ENCODE results near the gene RIPK4. TPM values are rescaled to one million over a fixed set of nuclear protein-coding genes. Genes with fewer than 3 reads are reported as not detected.

Gene RIPK4
- total RNA-seq, 1 experiment from 2014 or later: 24.1 TPM

- peaks cover 5% of the 10 kb centered on the region for H3K36me3 ChIP-seq (ENCODE audit: control insufficient read depth, insufficient read depth, low read length)
- Mint-ChIP-seq H3K27ac (ENCODE audit: unreplicated experiment) (no peak overlapping the region), H3K9me3 (ENCODE audit: unreplicated experiment) (peaks cover 17% of the 10 kb centered on the region), H3K27me3 (ENCODE audit: insufficient read depth, unreplicated experiment) (no peaks in the 10 kb centered on the region), H3K4me1 (ENCODE audit: low read depth, unreplicated experiment) (no peaks in the 10 kb centered on the region), H3K36me3 (ENCODE audit: insufficient read depth, unreplicated experiment) (peaks cover 97% of the 10 kb centered on the region), H3K4me3 (ENCODE audit: unreplicated experiment) (no peak overlapping the region)
- intact Hi-C loops (cut with micrococcal nuclease; ENCODE audit: unreplicated experiment): no loop called here
- no peaks in the 10 kb centered on the region for H3K9me3 ChIP-seq
- no peak overlapping the region for H3K4me3 ChIP-seq (ENCODE audit: low read depth, low read length)
- no peak for DNase-seq
- TF ChIP-seq, protein P1, sequence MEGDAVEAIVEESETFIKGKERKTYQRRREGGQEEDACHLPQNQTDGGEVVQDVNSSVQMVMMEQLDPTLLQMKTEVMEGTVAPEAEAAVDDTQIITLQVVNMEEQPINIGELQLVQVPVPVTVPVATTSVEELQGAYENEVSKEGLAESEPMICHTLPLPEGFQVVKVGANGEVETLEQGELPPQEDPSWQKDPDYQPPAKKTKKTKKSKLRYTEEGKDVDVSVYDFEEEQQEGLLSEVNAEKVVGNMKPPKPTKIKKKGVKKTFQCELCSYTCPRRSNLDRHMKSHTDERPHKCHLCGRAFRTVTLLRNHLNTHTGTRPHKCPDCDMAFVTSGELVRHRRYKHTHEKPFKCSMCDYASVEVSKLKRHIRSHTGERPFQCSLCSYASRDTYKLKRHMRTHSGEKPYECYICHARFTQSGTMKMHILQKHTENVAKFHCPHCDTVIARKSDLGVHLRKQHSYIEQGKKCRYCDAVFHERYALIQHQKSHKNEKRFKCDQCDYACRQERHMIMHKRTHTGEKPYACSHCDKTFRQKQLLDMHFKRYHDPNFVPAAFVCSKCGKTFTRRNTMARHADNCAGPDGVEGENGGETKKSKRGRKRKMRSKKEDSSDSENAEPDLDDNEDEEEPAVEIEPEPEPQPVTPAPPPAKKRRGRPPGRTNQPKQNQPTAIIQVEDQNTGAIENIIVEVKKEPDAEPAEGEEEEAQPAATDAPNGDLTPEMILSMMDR (IDR thresholded peaks at IDR 0.05; ENCODE audit: insufficient read depth in 1 of 2, low read depth in 1 of 2, low read length in 1 of 2, severe bottlenecking in 1 of 2, unreplicated experiment in 1 of 2): no peak
- ChIA-PET POLR2A (no interaction called here), CTCF (interaction anchor here (0.5 kb wide), 1 partner anchor 13 kb away, joined by 3 read pairs; no protein-coding TSS in a partner anchor)
- BruUV-seq (replicated peaks): no TSS peak
- H3K27me3 ChIP-seq (replicated peaks; ENCODE audit: control insufficient read depth, insufficient read depth, low read length): no peaks in the 10 kb centered on the region
- H3K4me1 ChIP-seq: no peaks in the 10 kb centered on the region
These were observed 26.1 kb downstream of the RIPK4 start for GRCh38 chr21:41740604-41741252.

DNA sequence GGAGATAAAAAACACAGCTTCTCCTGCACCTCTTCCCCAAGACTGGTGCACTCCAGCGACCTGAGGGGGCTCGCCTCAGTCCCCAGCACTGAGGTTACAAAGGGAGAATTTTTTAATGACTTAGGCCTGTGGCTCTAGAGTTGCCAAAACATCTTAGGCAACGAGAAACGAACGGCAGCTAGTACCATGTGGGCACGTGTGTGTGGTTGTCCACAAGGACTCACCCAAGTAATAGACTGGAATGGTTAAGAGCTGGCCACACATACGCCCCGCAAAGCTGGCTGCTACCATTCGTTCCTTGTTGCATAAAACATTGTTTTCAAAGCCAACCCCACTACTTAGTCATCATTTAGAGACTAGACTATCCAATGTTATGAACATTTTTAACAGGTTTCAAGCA, 26.9 kb downstream of the RIPK4 start:
- peaks cover 17% of the 10 kb centered on the region for H3K9me3 Mint-ChIP-seq (ENCODE audit: unreplicated experiment)
- ChIA-PET POLR2A (no interaction called here), CTCF (interaction anchor here (0.5 kb wide), 1 partner anchor 13 kb away, joined by 3 read pairs; no protein-coding TSS in a partner anchor)
- TF ChIP-seq, protein P1 (IDR thresholded peaks at IDR 0.05; ENCODE audit: insufficient read depth in 1 of 2, low read depth in 1 of 2, low read length in 1 of 2, severe bottlenecking in 1 of 2, unreplicated experiment in 1 of 2): no peak
- H3K4me1 ChIP-seq: no peaks in the 10 kb centered on the region
- TSS peak; percentile 23 for BruUV-seq (replicated peaks)
- H3K27me3 ChIP-seq (replicated peaks; ENCODE audit: control insufficient read depth, insufficient read depth, low read length): no peaks in the 10 kb centered on the region
- H3K4me1 Mint-ChIP-seq (ENCODE audit: low read depth, unreplicated experiment): no peaks in the 10 kb centered on the region
- H3K36me3 ChIP-seq (ENCODE audit: control insufficient read depth, insufficient read depth, low read length): peaks cover 5% of the 10 kb centered on the region
- no peak overlapping the region for H3K4me3 Mint-ChIP-seq (ENCODE audit: unreplicated experiment)
- no peaks in the 10 kb centered on the region for H3K9me3 ChIP-seq
- no peak overlapping the region for H3K4me3 ChIP-seq (ENCODE audit: low read depth, low read length)
- DNase-seq: no peak
- H3K36me3 Mint-ChIP-seq (ENCODE audit: insufficient read depth, unreplicated experiment): peaks cover 89% of the 10 kb centered on the region
- intact Hi-C loops (cut with micrococcal nuclease; ENCODE audit: unreplicated experiment): no loop called here
- no peak overlapping the region for H3K27ac Mint-ChIP-seq (ENCODE audit: unreplicated experiment)
- H3K27me3 Mint-ChIP-seq (ENCODE audit: insufficient read depth, unreplicated experiment): no peaks in the 10 kb centered on the region

- Mint-ChIP-seq H3K27me3 (ENCODE audit: insufficient read depth, unreplicated experiment) (no peaks in the 10 kb centered on the region), H3K27ac (ENCODE audit: unreplicated experiment) (no peak overlapping the region), H3K4me1 (ENCODE audit: low read depth, unreplicated experiment) (no peaks in the 10 kb centered on the region), H3K9me3 (ENCODE audit: unreplicated experiment) (peaks cover 17% of the 10 kb centered on the region), H3K36me3 (ENCODE audit: insufficient read depth, unreplicated experiment) (peaks cover 84% of the 10 kb centered on the region), H3K4me3 (ENCODE audit: unreplicated experiment) (no peak overlapping the region)
- Histone ChIP-seq H3K4me3 (ENCODE audit: low read depth, low read length) (no peak overlapping the region), H3K9me3 (no peaks in the 10 kb centered on the region), H3K27me3 (replicated peaks; ENCODE audit: control insufficient read depth, insufficient read depth, low read length) (no peaks in the 10 kb centered on the region), H3K36me3 (ENCODE audit: control insufficient read depth, insufficient read depth, low read length) (peaks cover 4% of the 10 kb centered on the region), H3K4me1 (no peaks in the 10 kb centered on the region)
- BruUV-seq (replicated peaks): no TSS peak
- DNase-seq: no peak
- intact Hi-C loops (cut with micrococcal nuclease; ENCODE audit: unreplicated experiment): no loop called here
- TF ChIP-seq, protein P1 (IDR thresholded peaks at IDR 0.05; ENCODE audit: insufficient read depth in 1 of 2, low read depth in 1 of 2, low read length in 1 of 2, severe bottlenecking in 1 of 2, unreplicated experiment in 1 of 2): no peak
- CTCF ChIA-PET: no interaction called here
- POLR2A ChIA-PET: interaction anchor here (0.6 kb wide), 1 partner anchor 14 kb away, joined by 3 read pairs; no protein-coding TSS in a partner anchor
These were observed 27.8 kb downstream of the RIPK4 start for GRCh38 chr21:41739011-41739410.
